HFF-Myc (cell line): ENCODE measurements around the gene PGAP3.
A peak's percentile ranks its signal among the peaks of the same experiment; 100 is the strongest.

Experiments
- DNase-seq: peaks from one replicate; pipeline ENCODE4 v3.0.0-alpha.2; 2011; ENCODE audit warnings: low read depth; ENCODE audit errors: extremely low read depth
- H3K4me3 ChIP-seq: replicated peaks from 2 replicates; pipeline ENCODE4 v1.5.1; 2011; ENCODE audit warnings: low read depth, mild to moderate bottlenecking, control low read depth, low read length
- CTCF ChIP-seq: IDR thresholded peaks from 2 replicates; pipeline ENCODE4 v1.5.1; 2012; ENCODE audit warnings: mild to moderate bottlenecking, low read depth, low read length, control low read depth; ENCODE audit errors: missing control alignments

Gene PGAP3

GRCh38 chr17:39639566-39640458 lies 48.0 kb downstream of the PGAP3 start:
- TF ChIP-seq CTCF, result no peak
- no peak overlapping the region for H3K4me3 ChIP-seq
- no peak for DNase-seq

GRCh38 chr17:39639043-39639442 lies 48.8 kb downstream of the PGAP3 start:
- TF ChIP-seq CTCF, result no peak
- DNase-seq, result no peak
- no peak overlapping the region for H3K4me3 ChIP-seq

GRCh38 chr17:39638317-39638716 lies 49.5 kb downstream of the PGAP3 start:
- peak overlapping the region; percentile 84 for H3K4me3 ChIP-seq
- TF ChIP-seq CTCF, result no peak
- DNase-seq, result no peak

- DNase-seq, result peak; percentile 36
- peak within 1 kb of the TSS; percentile 84 for H3K4me3 ChIP-seq
- TF ChIP-seq CTCF, result no peak
Measured at GRCh38 chr17:39636927-39637736, 50.7 kb downstream of the PGAP3 start, which contains the start of gene STARD3. STARD3 (plus strand) TSS chr17:39637144; CDS start chr17:39653532, 16,388 bp downstream.

GRCh38 chr17:39636587-39636926 lies 51.3 kb downstream of the PGAP3 start:
- TF ChIP-seq CTCF, result no peak
- peak overlapping the region; percentile 84 for H3K4me3 ChIP-seq
- no peak for DNase-seq

- no peak overlapping the region for H3K4me3 ChIP-seq
- no peak for DNase-seq
- no peak for TF ChIP-seq CTCF
Measured at GRCh38 chr17:39635614-39636176, 52.2 kb downstream of the PGAP3 start.
